H9 (cell line): ENCODE data around the gene GALNT16. TPM values are rescaled to one million over a fixed set of nuclear protein-coding genes. Genes with fewer than 3 reads are reported as not detected.
A peak's percentile ranks its signal among the peaks of the same experiment; 100 is the strongest.

ENCODE experiments used
- DNase-seq: peaks from one replicate; pipeline ENCODE4 v3.0.0-alpha.2; 2017
- H2AFZ ChIP-seq: one replicate; pipeline ENCODE4 v1.6.1; 2013; ENCODE audit warnings: mild to moderate bottlenecking, low read length, control low read depth, moderate library complexity
- H2AK5ac ChIP-seq: 2 replicates; pipeline ENCODE4 v1.6.1; 2013; ENCODE audit warnings: low read length, control low read depth, mixed read lengths; ENCODE audit not compliant: insufficient read length
- H2BK120ac ChIP-seq: one replicate; pipeline ENCODE4 v1.6.1; 2013; ENCODE audit warnings: low read depth, mild to moderate bottlenecking, low read length, control low read depth, inconsistent platforms; ENCODE audit not compliant: poor library complexity, severe bottlenecking
- H2BK12ac ChIP-seq: 2 replicates; pipeline ENCODE4 v1.6.1; 2013; ENCODE audit warnings: low read length, control low read depth, mixed read lengths, low read depth; ENCODE audit not compliant: insufficient read length
- H2BK15ac ChIP-seq: 2 replicates; pipeline ENCODE4 v1.6.1; 2013; ENCODE audit warnings: low read depth, low read length, control low read depth
- H2BK20ac ChIP-seq: one replicate; pipeline ENCODE4 v1.6.1; 2013; ENCODE audit warnings: low read depth, mild to moderate bottlenecking, low read length, control low read depth, inconsistent platforms; ENCODE audit not compliant: poor library complexity, severe bottlenecking
- H2BK5ac ChIP-seq: 2 replicates; pipeline ENCODE4 v1.6.1; 2013; ENCODE audit warnings: low read length, control low read depth, mixed read lengths; ENCODE audit not compliant: insufficient read length
- H3K14ac ChIP-seq: 2 replicates; pipeline ENCODE4 v1.6.1; 2013; ENCODE audit warnings: low read length, control low read depth; ENCODE audit not compliant: insufficient read depth
- H3K18ac ChIP-seq: 2 replicates; pipeline ENCODE4 v1.6.1; 2013; ENCODE audit warnings: low read depth, mild to moderate bottlenecking, mixed read lengths, low read length, control low read depth; ENCODE audit not compliant: insufficient read length
- H3K23ac ChIP-seq: 2 replicates; pipeline ENCODE4 v1.6.1; 2013; ENCODE audit warnings: low read length, control low read depth, mixed read lengths, low read depth; ENCODE audit not compliant: insufficient read length
- H3K23me2 ChIP-seq: 2 replicates; pipeline ENCODE4 v1.6.1; 2013; ENCODE audit warnings: low read depth, mild to moderate bottlenecking, mixed read lengths, low read length, control low read depth; ENCODE audit not compliant: insufficient read length, poor library complexity, severe bottlenecking
- H3K27ac ChIP-seq: 2 replicates; pipeline ENCODE4 v1.5.1; 2013; ENCODE audit warnings: low read length, control low read depth, mixed read lengths, low read depth; ENCODE audit not compliant: insufficient read length
- H3K27me3 ChIP-seq: 2 replicates; pipeline ENCODE4 v1.6.1; 2013; ENCODE audit warnings: low read length, control low read depth, inconsistent platforms; ENCODE audit not compliant: insufficient read depth
- H3K4ac ChIP-seq: 2 replicates; pipeline ENCODE4 v1.6.1; 2013; ENCODE audit warnings: low read depth, mild to moderate bottlenecking, control low read depth, inconsistent platforms, low read length, moderate library complexity
- H3K4me1 ChIP-seq: 2 replicates; pipeline ENCODE4 v1.6.1; 2013; ENCODE audit warnings: low read length, control low read depth, inconsistent platforms; ENCODE audit not compliant: insufficient read depth
- H3K4me2 ChIP-seq: 2 replicates; pipeline ENCODE4 v1.6.1; 2013; ENCODE audit warnings: low read length, control low read depth, mixed read lengths; ENCODE audit not compliant: insufficient read length, insufficient read depth
- H3K56ac ChIP-seq: 2 replicates; pipeline ENCODE4 v1.6.1; 2013; ENCODE audit warnings: low read depth, mild to moderate bottlenecking, mixed read lengths, low read length, control low read depth; ENCODE audit not compliant: insufficient read length
- H3K79me1 ChIP-seq: 2 replicates; pipeline ENCODE4 v1.6.1; 2013; ENCODE audit warnings: low read depth, mild to moderate bottlenecking, moderate library complexity, low read length, control low read depth, inconsistent platforms; ENCODE audit not compliant: insufficient read depth, poor library complexity, severe bottlenecking
- H3K79me2 ChIP-seq: 2 replicates; pipeline ENCODE4 v1.6.1; 2013; ENCODE audit warnings: low read length, control low read depth, inconsistent platforms; ENCODE audit not compliant: insufficient read depth
- H3K9ac ChIP-seq: 2 replicates; pipeline ENCODE4 v1.6.1; 2013; ENCODE audit warnings: low read length, control low read depth, mixed read lengths; ENCODE audit not compliant: insufficient read length; ENCODE audit errors: extremely low read depth
- H3K9me3 ChIP-seq: one replicate; pipeline ENCODE4 v1.6.1; 2013; ENCODE audit warnings: low read depth, low read length, inconsistent platforms; ENCODE audit not compliant: control insufficient read depth
- H3T11ph ChIP-seq: one replicate; pipeline ENCODE4 v1.6.1; 2013; ENCODE audit warnings: mild to moderate bottlenecking, low read length, control low read depth, inconsistent platforms
- H4K20me1 ChIP-seq: one replicate; pipeline ENCODE4 v1.6.1; 2013; ENCODE audit not compliant: control insufficient read depth, insufficient read length, insufficient read depth
- H4K5ac ChIP-seq: 2 replicates; pipeline ENCODE4 v1.6.1; 2013; ENCODE audit warnings: low read depth, mild to moderate bottlenecking, mixed read lengths, low read length, control low read depth; ENCODE audit not compliant: insufficient read length
- H4K8ac ChIP-seq: replicated peaks from 2 replicates; pipeline ENCODE4 v1.6.1; 2013; ENCODE audit warnings: low read length, control low read depth, mixed read lengths, low read depth; ENCODE audit not compliant: insufficient read length
- H4K91ac ChIP-seq: 2 replicates; pipeline ENCODE4 v1.6.1; 2013; ENCODE audit warnings: low read depth, mild to moderate bottlenecking, moderate library complexity, mixed read lengths, low read length, control low read depth; ENCODE audit not compliant: insufficient read length
- H3K27ac Mint-ChIP-seq, 3 experiments: 2 replicates in 2 of 3; 3 replicates in 1 of 3; pipeline ENCODE4 v1.8.0; 2020 to 2021; ENCODE audit warnings: mixed read lengths in 3 of 3, mild to moderate bottlenecking in 1 of 3, moderate library complexity in 1 of 3
- H3K27me3 Mint-ChIP-seq: 2 replicates; pipeline ENCODE4 v1.8.0; 2021; ENCODE audit warnings: low read depth, mild to moderate bottlenecking, moderate library complexity, mixed read lengths
- H3K36me3 Mint-ChIP-seq, 3 experiments: 2 replicates in 2 of 3; 3 replicates in 1 of 3; pipeline ENCODE4 v1.8.0; 2020 to 2021; ENCODE audit warnings: low read depth in 3 of 3, mixed read lengths in 3 of 3; ENCODE audit not compliant: insufficient read depth in 1 of 3
- H3K4me1 Mint-ChIP-seq, 2 experiments: 2 replicates each; pipeline ENCODE4 v1.8.0; 2020; ENCODE audit warnings: mixed read lengths in 2 of 2
- H3K4me3 Mint-ChIP-seq, 2 experiments: 2 replicates in 1 of 2; 3 replicates in 1 of 2; pipeline ENCODE4 v1.8.0; 2020 to 2021; ENCODE audit warnings: mild to moderate bottlenecking in 2 of 2, mixed read lengths in 2 of 2, moderate library complexity in 1 of 2
- H3K9me3 Mint-ChIP-seq, 2 experiments: 2 replicates in 1 of 2; 3 replicates in 1 of 2; pipeline ENCODE4 v1.8.0; 2020; ENCODE audit warnings: mild to moderate bottlenecking in 2 of 2, mixed read lengths in 2 of 2, moderate library complexity in 1 of 2
- WGBS: extraction: QIAGEN DNeasy Blood & Tissue Kit; methylation state at CpG from one replicate; pipeline ENCODE4 v1.1.7; 2013; ENCODE audit warnings: missing lambda C conversion rate, low lambda C conversion rate, mixed read lengths; ENCODE audit not compliant: insufficient read length; ENCODE audit errors: extremely low coverage; 5-methylcytosine and 5-hydroxymethylcytosine counted together
- total RNA-seq: library from RNA; stranded (reverse); gene quantifications from 2 replicates; pipeline ENCODE4 v1.2.1, GENCODE V29; 2021
- TF ChIP-seq, protein P1 (sequence below): fragments of 200-600 bp; sonication (generic); conservative IDR thresholded peaks from 3 replicates; pipeline ENCODE4 v1.8.0; 2021; ENCODE audit warnings: antibody characterized with exemption, mild to moderate bottlenecking

GALNT16 gene
- total RNA-seq, 1 experiment from 2014 or later: 2.3 TPM

DNA sequence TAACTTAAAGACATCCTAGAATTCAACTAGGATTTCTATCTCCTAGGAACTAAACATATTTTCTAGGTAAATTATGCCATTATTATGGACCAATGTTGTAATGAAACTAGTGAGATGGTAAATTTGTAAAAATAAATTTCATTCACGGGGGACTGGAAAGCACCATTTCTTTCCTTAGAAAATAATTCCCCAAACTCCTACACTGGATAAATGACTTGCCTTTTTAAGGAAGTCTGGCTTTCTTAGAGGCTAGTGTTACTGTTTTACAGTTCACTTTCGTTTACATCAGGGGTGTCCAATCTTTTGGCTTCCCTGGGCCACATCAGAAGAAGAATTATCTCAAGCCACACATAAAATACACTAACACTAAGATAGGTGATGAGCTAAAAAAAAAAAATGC, 141.9 kb downstream of the GALNT16 start:
- Histone ChIP-seq H3K23ac (no peak overlapping the region), H2BK15ac (no peak overlapping the region), H2AFZ (no peak overlapping the region), H3K9me3 (no peaks in the 10 kb centered on the region), H3T11ph (no peak overlapping the region), H3K79me2 (peaks cover 24% of the 10 kb centered on the region; the same call in 1 of the 2 replicates), H4K8ac (no peak overlapping the region), H3K14ac (no peak overlapping the region), H3K18ac (no peak overlapping the region), H3K27ac (no peak overlapping the region), H2BK120ac (no peak overlapping the region), H2AK5ac (no peak overlapping the region), H3K23me2 (peaks cover 12% of the 10 kb centered on the region), H3K4me2 (no peak overlapping the region), H3K4me1 (0 out of 2 replicates have a peak, but pooled peaks cover 2% of the 10 kb centered on the region), H2BK5ac (no peak overlapping the region), H2BK12ac (no peak overlapping the region), H3K79me1 (peaks cover 3% of the 10 kb centered on the region), H3K27me3 (no peaks in the 10 kb centered on the region), H3K9ac (no peak overlapping the region), H4K20me1 (no peaks in the 10 kb centered on the region), H3K56ac (no peak overlapping the region), H4K91ac (no peak overlapping the region), H4K5ac (no peak overlapping the region), H3K4ac (no peak overlapping the region), H2BK20ac (no peak overlapping the region)
- WGBS: no CpG with 5 or more reads among the region's 2 CpGs
- Mint-ChIP-seq H3K36me3 (peaks cover 0 to 4% (median 4%) of the 10 kb centered on the region in 3 experiments; a peak in 4 of 7 replicates), H3K27ac (peak overlapping the region in 1 of 3 experiments; percentile 25; a peak in 1 of 7 replicates), H3K4me1 (peaks cover 20 to 24% of the 10 kb centered on the region in 2 experiments), H3K4me3 (no peak overlapping the region), H3K27me3 (no peaks in the 10 kb centered on the region), H3K9me3 (no peaks in the 10 kb centered on the region)
- TF ChIP-seq, protein P1, sequence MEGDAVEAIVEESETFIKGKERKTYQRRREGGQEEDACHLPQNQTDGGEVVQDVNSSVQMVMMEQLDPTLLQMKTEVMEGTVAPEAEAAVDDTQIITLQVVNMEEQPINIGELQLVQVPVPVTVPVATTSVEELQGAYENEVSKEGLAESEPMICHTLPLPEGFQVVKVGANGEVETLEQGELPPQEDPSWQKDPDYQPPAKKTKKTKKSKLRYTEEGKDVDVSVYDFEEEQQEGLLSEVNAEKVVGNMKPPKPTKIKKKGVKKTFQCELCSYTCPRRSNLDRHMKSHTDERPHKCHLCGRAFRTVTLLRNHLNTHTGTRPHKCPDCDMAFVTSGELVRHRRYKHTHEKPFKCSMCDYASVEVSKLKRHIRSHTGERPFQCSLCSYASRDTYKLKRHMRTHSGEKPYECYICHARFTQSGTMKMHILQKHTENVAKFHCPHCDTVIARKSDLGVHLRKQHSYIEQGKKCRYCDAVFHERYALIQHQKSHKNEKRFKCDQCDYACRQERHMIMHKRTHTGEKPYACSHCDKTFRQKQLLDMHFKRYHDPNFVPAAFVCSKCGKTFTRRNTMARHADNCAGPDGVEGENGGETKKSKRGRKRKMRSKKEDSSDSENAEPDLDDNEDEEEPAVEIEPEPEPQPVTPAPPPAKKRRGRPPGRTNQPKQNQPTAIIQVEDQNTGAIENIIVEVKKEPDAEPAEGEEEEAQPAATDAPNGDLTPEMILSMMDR: no peak
- DNase-seq: no peak
